ENCODE measurements around the gene MCUR1. TPM values are rescaled to one million over a fixed set of nuclear protein-coding genes. Genes with fewer than 3 reads are reported as not detected.

Gene MCUR1
- total and polyA plus RNA-seq, 10 of the 15 experiments (the other 5 are each of a cell fraction or from before 2014, with no cell fraction given): 4.4 to 43.9 (median 18.3) TPM

DNA sequence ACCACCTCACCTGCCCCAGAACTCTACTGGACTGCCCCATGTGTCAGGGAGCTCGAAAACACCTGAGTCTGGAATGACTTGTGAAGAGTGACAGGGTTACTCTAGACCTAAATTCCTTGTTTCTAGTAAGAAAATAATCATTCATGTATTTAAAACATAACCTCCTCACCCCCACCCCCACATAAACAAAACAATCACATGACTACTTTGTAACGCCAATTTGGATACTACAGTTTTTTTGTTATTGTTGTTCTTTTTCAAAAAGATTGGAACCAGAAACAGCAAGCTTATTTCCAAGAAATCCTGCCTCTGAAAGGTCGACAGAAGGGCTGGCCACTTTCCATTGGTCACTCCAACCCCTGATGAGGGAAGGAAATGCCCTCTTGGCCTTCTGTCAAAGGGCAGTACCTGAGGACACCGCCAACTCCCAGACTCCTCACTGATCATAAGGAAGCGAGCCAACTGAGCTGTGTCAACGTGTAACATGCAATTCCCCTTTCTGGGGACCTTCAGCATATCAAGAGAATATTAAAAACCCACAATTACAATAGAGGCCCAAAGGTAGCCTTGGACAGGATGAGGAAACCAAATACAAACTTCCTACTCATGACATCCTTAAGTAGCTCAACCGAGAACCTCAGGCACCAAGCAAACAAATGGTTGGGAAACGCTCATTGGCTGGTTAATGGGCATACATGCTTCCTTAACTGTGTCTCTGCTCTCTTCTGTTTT is 2.6 kb downstream of the MCUR1 start:
- POLR2A ChIA-PET: interaction anchor here (1.3 kb wide), 1 partner anchor 237 kb away, joined by 8 read pairs; the partner anchor contains the start of gene SIRT5
- WGBS (ENCODE audit: insufficient coverage, insufficient replicate concordance, low lambda C conversion rate, missing lambda C conversion rate): 91% methylated on average over 8 of the region's 8 CpGs
- ATAC-seq (no peak), FAIRE-seq (no peak), DNase-seq (ENCODE audit: low read depth, low spot score) (no peak)
- RAD21 ChIA-PET (ENCODE audit: unreplicated experiment): interaction anchor here (0.8 to 1.2 kb wide), 3 partner anchors 49 to 262 kb away, joined by 3 to 6 read pairs (median 4); no protein-coding TSS in a partner anchor
- Histone ChIP-seq H2AFZ (ENCODE audit: control insufficient read depth, low read depth, low read length) (no peak overlapping the region), H3K4me2 (ENCODE audit: control insufficient read depth, insufficient read depth) (peak overlapping the region; percentile 46), H3K4me1 (ENCODE audit: control insufficient read depth, insufficient read depth, low read length) (peaks cover 6% of the 10 kb centered on the region), H3K9ac (ENCODE audit: control insufficient read depth, insufficient read depth, low read length) (no peak overlapping the region), H3K4me3 (peak overlapping the region; percentile 28; the same call in 1 of the 2 replicates), H4K20me1 (ENCODE audit: control insufficient read depth, insufficient read depth) (no peaks in the 10 kb centered on the region), H3K9me3 (replicated peaks; ENCODE audit: control insufficient read depth, insufficient read depth, low read length) (no peaks in the 10 kb centered on the region), H3K27ac (ENCODE audit: control insufficient read depth, insufficient read depth) (no peak overlapping the region), H3K27me3 (replicated peaks in 1 of 2; ENCODE audit: control insufficient read depth in 2 of 2, insufficient read depth in 2 of 2, low read length in 1 of 2) (no peaks in the 10 kb centered on the region), H3K36me3 (ENCODE audit: control insufficient read depth in 2 of 2, insufficient read depth in 2 of 2, low read length in 1 of 2) (no peaks in the 10 kb centered on the region), H3K79me2 (ENCODE audit: control insufficient read depth, insufficient read depth, low read length) (peaks cover 37% of the 10 kb centered on the region)
- intact Hi-C loops (cut with micrococcal nuclease; ENCODE audit: unreplicated experiment) (no loop called here), in situ Hi-C loops (cut with MboI) (no loop called here)
- no peak for TF ChIP-seq NKRF (conservative IDR thresholded peaks at IDR 0.05)
- BruUV-seq (replicated peaks): TSS peak; percentile 47
- SMC1A ChIA-PET (ENCODE audit: uncharacterized antibody, unreplicated experiment): interaction anchor here (0.7 to 2.6 kb wide), 9 partner anchors 15 to 339 kb away, joined by 3 to 10 read pairs (median 4); no protein-coding TSS in a partner anchor
- CTCF ChIA-PET: interaction anchor here (1.0 to 5.0 kb wide), 6 partner anchors 16 to 308 kb away, joined by 3 to 39 read pairs (median 4); partner anchors contain the start of gene SIRT5

Data from GM12878 (cell line).